ENCODE measurements around the gene RHOU.

RHOU gene

DNA sequence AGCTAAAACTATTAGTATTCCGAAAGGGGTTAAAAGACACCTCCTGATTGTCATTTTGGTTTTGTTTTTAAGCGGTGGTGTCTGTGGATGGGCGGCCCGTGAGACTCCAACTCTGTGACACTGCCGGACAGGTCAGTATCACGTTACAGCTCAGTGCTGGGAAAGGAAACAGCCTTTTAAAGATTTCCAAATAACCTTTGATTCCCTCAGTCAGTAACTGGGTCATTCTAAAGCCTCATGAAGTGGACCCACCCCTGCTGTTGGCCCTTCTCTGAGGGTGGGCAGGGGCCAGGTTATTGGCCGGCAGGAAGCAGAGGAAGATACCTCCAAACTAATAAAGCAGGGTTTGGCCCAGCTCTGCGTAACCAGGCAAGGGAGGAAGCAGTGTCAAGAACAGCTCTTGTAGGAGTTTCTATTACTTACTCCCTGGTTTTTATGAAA is 2.3 kb downstream of the RHOU start:
- TF ChIP-seq, protein P1, sequence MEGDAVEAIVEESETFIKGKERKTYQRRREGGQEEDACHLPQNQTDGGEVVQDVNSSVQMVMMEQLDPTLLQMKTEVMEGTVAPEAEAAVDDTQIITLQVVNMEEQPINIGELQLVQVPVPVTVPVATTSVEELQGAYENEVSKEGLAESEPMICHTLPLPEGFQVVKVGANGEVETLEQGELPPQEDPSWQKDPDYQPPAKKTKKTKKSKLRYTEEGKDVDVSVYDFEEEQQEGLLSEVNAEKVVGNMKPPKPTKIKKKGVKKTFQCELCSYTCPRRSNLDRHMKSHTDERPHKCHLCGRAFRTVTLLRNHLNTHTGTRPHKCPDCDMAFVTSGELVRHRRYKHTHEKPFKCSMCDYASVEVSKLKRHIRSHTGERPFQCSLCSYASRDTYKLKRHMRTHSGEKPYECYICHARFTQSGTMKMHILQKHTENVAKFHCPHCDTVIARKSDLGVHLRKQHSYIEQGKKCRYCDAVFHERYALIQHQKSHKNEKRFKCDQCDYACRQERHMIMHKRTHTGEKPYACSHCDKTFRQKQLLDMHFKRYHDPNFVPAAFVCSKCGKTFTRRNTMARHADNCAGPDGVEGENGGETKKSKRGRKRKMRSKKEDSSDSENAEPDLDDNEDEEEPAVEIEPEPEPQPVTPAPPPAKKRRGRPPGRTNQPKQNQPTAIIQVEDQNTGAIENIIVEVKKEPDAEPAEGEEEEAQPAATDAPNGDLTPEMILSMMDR (IDR thresholded peaks at IDR 0.05; ENCODE audit: borderline replicate concordance, insufficient read depth, low read depth, low read length): no peak
- H3K4me3 ChIP-seq (ENCODE audit: low read depth, low read length): no peak overlapping the region

- TF ChIP-seq, protein P1 (IDR thresholded peaks at IDR 0.05; ENCODE audit: borderline replicate concordance, insufficient read depth, low read depth, low read length): no peak
These were observed 4.5 kb downstream of the RHOU start for GRCh38 chr1:228739826-228740225.

GRCh38 chr1:228740543-228741317 is 5.5 kb downstream of the RHOU start:
- TF ChIP-seq, protein P1 (IDR thresholded peaks at IDR 0.05; ENCODE audit: borderline replicate concordance, insufficient read depth, low read depth, low read length): no peak
- no peak overlapping the region for H3K4me3 ChIP-seq (ENCODE audit: low read depth, low read length)

More at GRCh38 chr1:228739826-228740225, 4.5 kb downstream of the RHOU start:
- H3K4me3 ChIP-seq (ENCODE audit: low read depth, low read length): no peak overlapping the region

DNA sequence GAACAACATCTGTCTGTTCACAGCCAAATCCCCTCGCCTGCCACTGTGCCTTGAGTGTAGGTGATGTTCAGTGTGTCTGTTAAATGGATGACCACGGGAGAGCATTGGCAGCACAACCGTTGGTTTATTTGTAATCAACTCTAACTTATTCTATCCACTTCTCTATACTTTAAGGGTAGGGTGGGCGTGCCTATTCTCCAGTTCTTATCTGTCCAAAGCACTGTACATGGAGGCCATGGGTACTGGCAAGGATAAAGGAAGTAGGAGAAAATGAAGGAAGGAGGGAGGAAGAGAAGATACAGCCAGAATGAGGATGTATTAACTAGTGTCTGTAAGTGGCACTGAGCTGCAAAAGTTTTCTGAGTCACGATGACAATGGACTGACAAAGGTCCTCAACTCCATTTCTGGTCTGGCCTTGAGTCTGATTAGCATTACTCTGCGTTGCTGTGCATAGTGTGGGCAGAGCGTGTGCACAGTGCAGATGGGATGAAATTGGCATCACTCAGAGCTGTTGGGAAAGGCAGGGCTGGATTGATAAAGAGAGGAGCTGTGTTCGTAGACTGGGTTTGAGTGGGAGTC is 7.1 kb downstream of the RHOU start:
- no peak overlapping the region for H3K4me3 ChIP-seq (ENCODE audit: low read depth, low read length)
- TF ChIP-seq, protein P1 (IDR thresholded peaks at IDR 0.05; ENCODE audit: borderline replicate concordance, insufficient read depth, low read depth, low read length): no peak

DNA sequence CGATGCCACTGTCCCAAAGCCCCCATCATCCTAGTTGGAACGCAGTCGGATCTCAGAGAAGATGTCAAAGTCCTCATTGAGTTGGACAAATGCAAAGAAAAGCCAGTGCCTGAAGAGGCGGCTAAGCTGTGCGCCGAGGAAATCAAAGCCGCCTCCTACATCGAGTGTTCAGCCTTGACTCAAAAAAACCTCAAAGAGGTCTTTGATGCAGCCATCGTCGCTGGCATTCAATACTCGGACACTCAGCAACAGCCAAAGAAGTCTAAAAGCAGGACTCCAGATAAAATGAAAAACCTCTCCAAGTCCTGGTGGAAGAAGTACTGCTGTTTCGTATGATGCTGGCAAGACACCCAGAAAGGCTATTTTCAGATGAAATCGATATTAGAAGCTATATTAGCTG is 8.1 kb downstream of the RHOU start:
- H3K4me3 ChIP-seq (ENCODE audit: low read depth, low read length): no peak overlapping the region
- TF ChIP-seq, protein P1 (IDR thresholded peaks at IDR 0.05; ENCODE audit: borderline replicate concordance, insufficient read depth, low read depth, low read length): no peak

DNA sequence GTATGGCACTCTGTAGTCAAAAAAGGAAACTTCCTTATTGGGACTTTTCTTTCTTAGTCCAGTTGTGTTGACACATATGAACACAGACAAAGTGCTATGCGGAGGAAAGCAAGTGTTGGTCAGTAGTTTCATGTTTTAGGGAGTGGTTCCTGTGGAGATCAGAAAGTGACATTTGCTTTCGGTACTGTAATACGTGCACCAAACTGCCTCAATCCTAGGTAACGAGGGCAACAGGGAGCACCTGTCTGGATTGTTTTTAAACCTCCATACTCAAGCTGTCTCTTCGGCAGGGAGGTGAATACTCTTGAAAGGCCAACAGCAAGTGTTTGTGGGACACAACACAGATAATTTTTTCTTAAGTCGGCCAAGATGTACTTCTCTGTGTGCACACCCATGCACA is 9.1 kb downstream of the RHOU start:
- TF ChIP-seq, protein P1 (IDR thresholded peaks at IDR 0.05; ENCODE audit: borderline replicate concordance, insufficient read depth, low read depth, low read length): no peak
- H3K4me3 ChIP-seq (ENCODE audit: low read depth, low read length): no peak overlapping the region

GRCh38 chr1:228744918-228745317 is 9.6 kb downstream of the RHOU start:
- TF ChIP-seq, protein P1 (IDR thresholded peaks at IDR 0.05; ENCODE audit: borderline replicate concordance, insufficient read depth, low read depth, low read length): no peak
- no peak overlapping the region for H3K4me3 ChIP-seq (ENCODE audit: low read depth, low read length)
